Skeletal muscle satellite cell (primary cell): Measurements from ENCODE around the gene TOGARAM1. TPM values are rescaled to one million over a fixed set of nuclear protein-coding genes. Genes with fewer than 3 reads are reported as not detected.
A peak's percentile ranks its signal among the peaks of the same experiment; 100 is the strongest.

Experiments
- H3K27me3 ChIP-seq: 2 replicates; pipeline ENCODE4 v1.7.0; 2013; ENCODE audit warnings: low read length; ENCODE audit not compliant: control insufficient read depth, insufficient read depth
- H3K36me3 ChIP-seq: 2 replicates; pipeline ENCODE4 v1.7.0; 2013; ENCODE audit warnings: mild to moderate bottlenecking, control low read depth, low read length; ENCODE audit not compliant: insufficient read depth
- H3K4me1 ChIP-seq: 2 replicates; pipeline ENCODE4 v1.7.0; 2013; ENCODE audit warnings: low read length; ENCODE audit not compliant: control insufficient read depth, insufficient read depth
- H3K4me2 ChIP-seq: 2 replicates; pipeline ENCODE4 v1.7.0; 2013; ENCODE audit warnings: mild to moderate bottlenecking, low read length
- H3K4me3 ChIP-seq: 2 replicates; pipeline ENCODE4 v1.7.0; 2013; ENCODE audit warnings: low read length
- H3K9ac ChIP-seq: 2 replicates; pipeline ENCODE4 v1.7.0; 2013; ENCODE audit warnings: mild to moderate bottlenecking, low read depth, low read length, moderate library complexity
- H3K9me3 ChIP-seq: replicated peaks from 2 replicates; pipeline ENCODE4 v1.7.0; 2013; ENCODE audit warnings: mild to moderate bottlenecking, control low read depth, low read length
- total RNA-seq: library from RNA; depleted of rRNA; stranded (reverse); fragments of >200 nt; gene quantifications from 2 replicates; pipeline ENCODE4 v1.2.3, GENCODE V29; 2012; rRNA removed

Gene TOGARAM1, protein sequence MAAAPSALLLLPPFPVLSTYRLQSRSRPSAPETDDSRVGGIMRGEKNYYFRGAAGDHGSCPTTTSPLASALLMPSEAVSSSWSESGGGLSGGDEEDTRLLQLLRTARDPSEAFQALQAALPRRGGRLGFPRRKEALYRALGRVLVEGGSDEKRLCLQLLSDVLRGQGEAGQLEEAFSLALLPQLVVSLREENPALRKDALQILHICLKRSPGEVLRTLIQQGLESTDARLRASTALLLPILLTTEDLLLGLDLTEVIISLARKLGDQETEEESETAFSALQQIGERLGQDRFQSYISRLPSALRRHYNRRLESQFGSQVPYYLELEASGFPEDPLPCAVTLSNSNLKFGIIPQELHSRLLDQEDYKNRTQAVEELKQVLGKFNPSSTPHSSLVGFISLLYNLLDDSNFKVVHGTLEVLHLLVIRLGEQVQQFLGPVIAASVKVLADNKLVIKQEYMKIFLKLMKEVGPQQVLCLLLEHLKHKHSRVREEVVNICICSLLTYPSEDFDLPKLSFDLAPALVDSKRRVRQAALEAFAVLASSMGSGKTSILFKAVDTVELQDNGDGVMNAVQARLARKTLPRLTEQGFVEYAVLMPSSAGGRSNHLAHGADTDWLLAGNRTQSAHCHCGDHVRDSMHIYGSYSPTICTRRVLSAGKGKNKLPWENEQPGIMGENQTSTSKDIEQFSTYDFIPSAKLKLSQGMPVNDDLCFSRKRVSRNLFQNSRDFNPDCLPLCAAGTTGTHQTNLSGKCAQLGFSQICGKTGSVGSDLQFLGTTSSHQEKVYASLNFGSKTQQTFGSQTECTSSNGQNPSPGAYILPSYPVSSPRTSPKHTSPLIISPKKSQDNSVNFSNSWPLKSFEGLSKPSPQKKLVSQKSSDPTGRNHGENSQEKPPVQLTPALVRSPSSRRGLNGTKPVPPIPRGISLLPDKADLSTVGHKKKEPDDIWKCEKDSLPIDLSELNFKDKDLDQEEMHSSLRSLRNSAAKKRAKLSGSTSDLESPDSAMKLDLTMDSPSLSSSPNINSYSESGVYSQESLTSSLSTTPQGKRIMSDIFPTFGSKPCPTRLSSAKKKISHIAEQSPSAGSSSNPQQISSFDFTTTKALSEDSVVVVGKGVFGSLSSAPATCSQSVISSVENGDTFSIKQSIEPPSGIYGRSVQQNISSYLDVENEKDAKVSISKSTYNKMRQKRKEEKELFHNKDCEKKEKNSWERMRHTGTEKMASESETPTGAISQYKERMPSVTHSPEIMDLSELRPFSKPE (N-terminal part only)
- 12.4 and 14.9 TPM in 2 replicates for total RNA-seq

DNA sequence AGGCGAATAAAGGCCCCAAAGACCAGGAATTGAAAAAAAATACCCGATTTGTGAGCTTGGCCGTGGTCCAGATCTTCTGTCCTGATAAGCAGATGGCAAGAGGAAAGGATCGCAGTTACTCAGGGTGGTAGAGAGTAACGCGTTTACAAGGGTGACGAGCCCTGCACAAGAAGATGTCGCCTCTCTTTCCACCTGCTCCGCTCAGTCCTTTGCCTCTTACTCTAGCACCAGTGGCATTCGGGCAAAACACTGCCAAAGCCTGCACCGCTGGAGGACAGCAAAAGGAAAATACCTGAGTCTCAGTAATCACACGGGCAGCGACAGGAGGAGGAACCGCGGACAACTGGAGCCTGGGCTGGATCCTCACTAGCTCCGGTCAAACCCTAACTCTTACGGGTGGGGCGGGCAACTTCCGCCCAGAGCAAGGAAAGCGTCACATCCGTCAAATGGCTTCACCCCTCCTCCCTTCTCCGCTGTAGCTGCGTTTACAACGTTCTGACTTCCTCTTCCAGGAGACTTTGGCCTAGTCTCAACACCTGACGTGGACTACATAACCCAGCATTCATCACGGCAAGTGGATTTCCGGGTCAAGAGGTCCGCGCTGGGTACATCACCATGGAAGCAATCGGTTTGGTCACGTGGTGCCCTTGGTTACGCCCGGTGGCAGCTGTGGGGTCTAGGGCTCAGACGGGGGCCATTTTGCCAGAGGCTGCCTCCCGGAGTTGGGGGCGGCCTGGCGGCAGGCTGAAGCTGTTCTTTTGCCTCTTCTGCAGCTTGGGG lies at the start of gene TOGARAM1, which contains the start of gene KLHL28:
Gene TOGARAM1 (plus strand): TSS at position 637 of the 780 bp plus-strand sequence. CDS start 232 bp downstream, outside the sequence.
Gene KLHL28 (minus strand): TSS at position 394 of the 780 bp plus-strand sequence. CDS start 16,019 bp downstream, outside the sequence.
- peak within 1 kb of the TSS; percentile 94 for H3K4me2 ChIP-seq
- peak within 1 kb of the TSS; percentile 87 for H3K9ac ChIP-seq
- no peaks in the 10 kb centered on the region for H3K9me3 ChIP-seq
- no peaks in the 10 kb centered on the region for H3K36me3 ChIP-seq
- no peaks in the 10 kb centered on the region for H3K27me3 ChIP-seq
- H3K4me1 ChIP-seq = peaks cover 15% of the 10 kb centered on the region
- H3K4me3 ChIP-seq = peak within 1 kb of the TSS; percentile 81

DNA sequence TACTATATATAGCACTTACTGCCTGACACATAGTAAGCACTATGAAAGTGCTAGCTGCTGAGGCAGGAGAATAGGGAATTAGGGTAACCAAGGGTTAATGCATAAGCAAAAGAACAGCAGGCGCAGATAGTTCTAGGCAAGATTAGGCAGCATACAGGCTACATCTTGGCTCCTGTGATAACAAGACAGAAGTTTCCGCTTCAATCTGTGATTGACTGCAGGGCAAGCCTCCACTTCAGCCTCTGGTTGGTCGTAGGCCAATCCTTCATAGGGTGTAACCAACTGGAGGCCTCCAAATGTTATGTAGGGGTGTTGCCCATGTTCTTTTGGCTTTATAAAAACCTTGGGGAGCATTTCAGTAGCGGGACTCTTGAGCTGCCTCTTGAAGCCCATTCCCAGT lies 47.1 kb upstream of the TOGARAM1 start:
- H3K4me3 ChIP-seq = no peak overlapping the region
- H3K36me3 ChIP-seq = no peaks in the 10 kb centered on the region
- H3K9ac ChIP-seq = no peak overlapping the region
- no peaks in the 10 kb centered on the region for H3K9me3 ChIP-seq
- H3K4me1 ChIP-seq = no peaks in the 10 kb centered on the region
- H3K4me2 ChIP-seq = no peak overlapping the region
- peaks cover 7% of the 10 kb centered on the region for H3K27me3 ChIP-seq

DNA sequence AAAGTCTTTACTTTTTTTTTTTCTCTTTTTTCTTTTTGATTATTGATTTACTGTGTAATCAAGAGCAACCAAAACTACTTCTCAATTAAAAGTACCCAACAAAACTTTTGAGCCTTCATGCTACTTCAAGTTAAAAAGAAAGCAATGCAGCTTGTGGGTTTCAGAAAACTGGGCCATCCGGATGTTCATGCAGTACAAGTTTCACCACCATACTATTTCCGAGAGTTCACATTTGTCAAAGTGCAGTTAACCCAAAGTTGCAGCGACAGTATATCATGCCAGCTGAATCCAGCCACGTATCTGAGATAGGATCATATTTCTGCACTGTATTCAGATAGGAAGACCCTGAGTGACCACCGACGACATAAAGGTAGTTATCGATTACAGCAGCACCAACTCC lies 33.2 kb upstream of the TOGARAM1 start:
- Histone ChIP-seq H3K4me3 (no peak overlapping the region), H3K27me3 (no peaks in the 10 kb centered on the region), H3K4me1 (no peaks in the 10 kb centered on the region), H3K36me3 (peaks cover 3% of the 10 kb centered on the region), H3K9ac (no peak overlapping the region), H3K9me3 (no peaks in the 10 kb centered on the region), H3K4me2 (no peak overlapping the region)

DNA sequence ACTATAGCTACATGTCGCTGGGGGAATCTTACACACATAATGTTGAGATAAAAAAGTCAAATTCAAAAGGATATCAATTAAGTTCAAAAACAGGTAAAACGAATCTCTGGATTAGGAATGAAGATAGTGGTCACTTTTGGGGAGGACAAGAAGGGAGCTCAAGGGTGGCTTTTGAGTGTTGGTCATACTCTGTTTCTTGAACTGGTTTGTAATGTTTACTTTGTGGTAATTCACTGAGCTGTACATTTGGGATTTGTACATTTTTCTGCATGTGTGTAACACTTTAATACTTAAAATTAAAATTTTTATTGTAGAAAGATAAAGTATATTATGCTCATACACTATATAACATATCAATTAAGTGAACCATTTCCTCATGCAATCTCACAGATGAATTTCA lies 26.8 kb upstream of the TOGARAM1 start:
- Histone ChIP-seq H3K9me3 (no peaks in the 10 kb centered on the region), H3K4me3 (no peak overlapping the region), H3K36me3 (peaks cover 27% of the 10 kb centered on the region), H3K27me3 (no peaks in the 10 kb centered on the region), H3K4me1 (no peaks in the 10 kb centered on the region), H3K4me2 (no peak overlapping the region), H3K9ac (no peak overlapping the region)

DNA sequence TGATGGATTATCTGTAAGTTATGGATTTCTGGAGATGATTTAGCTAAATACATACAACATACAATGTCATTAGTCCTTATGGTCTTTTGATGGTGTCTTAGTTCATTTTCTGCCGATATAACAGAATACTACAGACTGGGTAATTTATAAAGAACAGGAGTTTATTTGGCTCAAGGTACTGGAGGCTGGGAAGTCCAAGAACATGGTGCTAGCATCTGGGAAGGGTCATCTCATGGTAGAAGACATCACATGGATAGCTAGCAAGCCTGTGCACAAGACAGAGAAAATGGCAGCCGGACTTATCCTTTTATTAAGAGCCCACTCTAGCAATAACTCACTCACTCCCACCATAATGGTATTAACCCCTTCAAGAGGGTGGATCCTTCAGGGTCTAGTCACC lies 24.4 kb upstream of the TOGARAM1 start:
- Histone ChIP-seq H3K36me3 (peaks cover 30% of the 10 kb centered on the region), H3K9ac (no peak overlapping the region), H3K9me3 (no peaks in the 10 kb centered on the region), H3K27me3 (no peaks in the 10 kb centered on the region), H3K4me1 (no peaks in the 10 kb centered on the region), H3K4me3 (no peak overlapping the region), H3K4me2 (no peak overlapping the region)

DNA sequence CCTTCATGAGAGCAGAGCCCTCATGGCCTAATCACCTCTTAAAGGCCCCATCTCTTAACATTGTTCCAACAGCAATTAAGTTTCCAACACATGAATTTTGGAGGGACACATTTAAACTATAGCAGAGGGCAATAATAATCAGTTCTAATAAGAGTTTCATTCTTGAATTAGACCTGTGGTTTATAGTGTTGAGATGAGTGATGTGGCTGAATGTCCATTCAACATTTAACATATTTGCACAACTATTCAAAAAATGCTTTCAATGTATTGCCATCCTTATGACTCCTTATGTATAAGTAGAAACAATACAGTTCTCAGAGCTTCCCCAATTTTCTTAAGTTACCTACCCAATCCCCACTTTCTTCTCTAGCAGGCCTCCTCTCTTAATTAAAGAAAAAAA lies 21.8 kb upstream of the TOGARAM1 start:
- Histone ChIP-seq H3K4me2 (no peak overlapping the region), H3K4me3 (no peak overlapping the region), H3K36me3 (peaks cover 37% of the 10 kb centered on the region), H3K9me3 (no peaks in the 10 kb centered on the region), H3K4me1 (peaks cover 4% of the 10 kb centered on the region), H3K27me3 (no peaks in the 10 kb centered on the region), H3K9ac (no peak overlapping the region)

DNA sequence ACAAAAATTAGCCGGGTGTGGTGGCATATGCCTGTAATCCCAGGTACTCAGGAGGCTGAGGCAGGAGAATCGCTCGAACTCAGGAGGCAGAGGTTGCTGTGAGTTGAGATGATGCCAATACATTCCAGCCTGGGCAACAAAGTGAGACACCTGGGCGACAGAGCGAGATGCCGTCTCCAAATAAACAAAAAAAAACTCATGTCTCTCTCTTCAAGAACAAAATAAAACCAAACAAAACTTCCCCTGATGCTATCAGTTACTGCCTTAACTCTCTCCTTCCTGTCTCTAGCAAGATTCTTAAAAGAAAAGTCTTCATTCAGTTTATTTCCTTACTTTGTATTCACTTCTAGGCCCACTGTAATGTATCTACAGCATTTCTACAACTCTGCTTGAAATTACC lies 21.0 kb upstream of the TOGARAM1 start:
- Histone ChIP-seq H3K4me3 (no peak overlapping the region), H3K4me1 (peaks cover 8% of the 10 kb centered on the region), H3K4me2 (no peak overlapping the region), H3K27me3 (no peaks in the 10 kb centered on the region), H3K9ac (no peak overlapping the region), H3K36me3 (peaks cover 37% of the 10 kb centered on the region), H3K9me3 (no peaks in the 10 kb centered on the region)

DNA sequence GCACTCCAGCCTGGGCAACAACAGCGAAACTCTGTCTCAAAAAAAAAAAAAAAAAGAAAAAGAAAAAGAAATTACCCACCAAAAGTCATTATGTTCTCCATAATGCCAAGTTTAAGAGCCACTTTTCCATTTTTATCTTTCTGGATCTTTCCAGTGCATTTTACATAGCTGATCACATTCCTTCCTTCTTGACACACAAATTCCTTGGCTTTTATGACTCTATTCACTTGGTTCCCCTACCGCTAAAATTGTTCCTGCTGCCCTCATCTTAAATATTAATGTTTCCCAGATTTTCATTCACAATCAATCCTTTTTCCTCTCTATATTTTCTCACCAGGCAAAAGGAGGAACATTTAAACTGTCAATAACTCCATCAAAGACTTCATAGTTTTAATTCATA lies 20.4 kb upstream of the TOGARAM1 start:
- no peaks in the 10 kb centered on the region for H3K27me3 ChIP-seq

DNA sequence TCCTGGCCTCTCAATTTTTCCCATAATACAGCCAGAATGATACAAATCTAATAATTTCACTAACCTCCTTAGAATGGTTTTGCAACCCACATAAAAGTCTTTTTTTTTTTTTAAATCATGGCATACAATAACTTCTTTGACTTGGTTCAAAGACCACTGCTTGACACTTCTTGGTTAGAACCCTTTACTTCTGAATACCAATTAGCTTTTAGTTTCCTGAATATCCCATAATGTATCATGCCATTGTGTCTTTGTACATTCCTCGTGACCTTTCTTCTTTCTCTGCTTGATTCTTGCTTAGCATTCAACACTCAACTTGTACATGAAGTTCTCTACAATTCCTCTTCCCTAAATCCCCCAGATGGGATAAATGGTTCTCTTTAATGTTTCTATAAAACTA lies 19.6 kb upstream of the TOGARAM1 start:
- peaks cover 8% of the 10 kb centered on the region for H3K4me1 ChIP-seq
- no peak overlapping the region for H3K9ac ChIP-seq
- no peaks in the 10 kb centered on the region for H3K27me3 ChIP-seq
- no peak overlapping the region for H3K4me2 ChIP-seq
- peaks cover 33% of the 10 kb centered on the region for H3K36me3 ChIP-seq
- no peak overlapping the region for H3K4me3 ChIP-seq
- no peaks in the 10 kb centered on the region for H3K9me3 ChIP-seq

More for the DNA sequence above, 20.4 kb upstream of the TOGARAM1 start:
- H3K4me3 ChIP-seq = no peak overlapping the region
- H3K9ac ChIP-seq = no peak overlapping the region
- H3K4me2 ChIP-seq = no peak overlapping the region
- H3K4me1 ChIP-seq = peaks cover 8% of the 10 kb centered on the region
- H3K36me3 ChIP-seq = peaks cover 34% of the 10 kb centered on the region
- no peaks in the 10 kb centered on the region for H3K9me3 ChIP-seq

DNA sequence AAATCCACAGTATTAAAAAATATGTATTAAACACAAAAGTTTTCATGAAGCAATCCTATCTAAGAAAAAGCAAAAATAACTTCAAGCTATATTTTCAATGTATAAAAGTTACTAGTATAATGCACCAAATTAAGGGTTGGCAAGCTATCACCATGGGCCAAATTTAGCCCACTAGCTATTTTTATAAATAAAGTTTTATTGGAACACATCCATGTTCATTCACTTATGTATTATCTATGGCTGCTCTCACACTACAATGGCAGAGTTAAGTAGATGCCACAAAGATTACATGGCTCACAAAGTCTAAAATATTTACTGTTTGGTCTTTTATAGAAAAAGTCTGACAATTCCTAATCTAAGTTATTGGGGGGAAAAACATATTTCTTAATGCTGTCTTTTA lies 17.9 kb upstream of the TOGARAM1 start:
- Histone ChIP-seq H3K9ac (no peak overlapping the region), H3K36me3 (peaks cover 26% of the 10 kb centered on the region), H3K4me2 (no peak overlapping the region), H3K4me3 (no peak overlapping the region), H3K4me1 (peaks cover 8% of the 10 kb centered on the region), H3K9me3 (no peaks in the 10 kb centered on the region), H3K27me3 (no peaks in the 10 kb centered on the region)
